Esophagus squamous epithelium (tissue), 5 donors: Measurements from ENCODE around the gene MARCHF2. TPM values are rescaled to one million over a fixed set of nuclear protein-coding genes. Genes with fewer than 3 reads are reported as not detected.

Source experiments
- DNase-seq: peaks from one replicate; lab custom pipeline; 2025; lab: John Stamatoyannopoulos, UW
- H3K27ac ChIP-seq, 4 donors: fragments of 200-600 bp; sonication (generic); one replicate each; pipeline ENCODE4 v1.5.1; 2016 to 2019; ENCODE audit warnings: mild to moderate bottlenecking in 1 of 4
- H3K27me3 ChIP-seq, 4 donors: fragments of 200-600 bp; sonication (generic); 1 replicate in 3 of 4; 2 replicates in 1 of 4; pipeline versions ENCODE4 v1.5.1 to v1.6.0; 2017 to 2021; ENCODE audit warnings: antibody characterized with exemption in 1 of 4
- H3K36me3 ChIP-seq, 3 donors: fragments of 200-600 bp; sonication (generic); one replicate each; pipeline ENCODE4 v1.5.1; 2016 to 2019
- H3K4me1 ChIP-seq, 3 donors: fragments of 200-600 bp; sonication (generic); one replicate each; pipeline ENCODE4 v1.5.1; 2017 to 2019
- H3K4me3 ChIP-seq, 4 donors: fragments of 200-600 bp; sonication (generic); 1 replicate in 3 of 4; 2 replicates in 1 of 4; pipeline ENCODE4 v1.5.1; 2016 to 2019; ENCODE audit warnings: mild to moderate bottlenecking in 2 of 4, moderate library complexity in 1 of 4
- H3K9me3 ChIP-seq, 3 donors: fragments of 200-600 bp; sonication (generic); one replicate each; pipeline ENCODE4 v1.5.1; 2016 to 2019
- CTCF ChIP-seq, 6 experiments: fragments of 450-650 bp in 4 of 6; fragments of 200-600 bp in 2 of 6; sonication (generic) in 2 of 6; IDR thresholded peaks; one replicate each; pipeline ENCODE4 v1.5.1; 2016 to 2019; ENCODE audit warnings: antibody characterized with exemption in 6 of 6, mild to moderate bottlenecking in 4 of 6, moderate library complexity in 4 of 6
- POLR2A ChIP-seq, 4 donors: fragments of 450-650 bp; IDR thresholded peaks; one replicate each; pipeline ENCODE4 v1.6.1; 2017; ENCODE audit warnings: antibody characterized with exemption in 4 of 4, mild to moderate bottlenecking in 4 of 4, moderate library complexity in 3 of 4
- WGBS, 2 donors: methylation state at CpG; one replicate each; pipeline ENCODE4 v1.1.5; 2018; 5-methylcytosine and 5-hydroxymethylcytosine counted together
- intact Hi-C: fragments of 100-400 bp; cut with DNase I; formaldehyde crosslinking; loops from one replicate; pipeline ENCODE4 v1.15.0; 2022
- total RNA-seq, 4 donors: library from RNA; depleted of rRNA; stranded (reverse); fragments of >200 nt; gene quantifications; one replicate each; pipeline ENCODE4 v1.1.0, GENCODE V29; 2016
- donor health status: DM: yes; HTN: yes; CAD: no.

The MARCHF2 gene
- 10 to 100 TPM; 34.5 to 78.9 (median 61.7) TPM for total RNA-seq

- H3K4me3 ChIP-seq, result peak within 1 kb of the TSS; percentile 67 to 98 (median 70)
- H3K27ac ChIP-seq, result peak within 1 kb of the TSS; percentile 69 to 89 (median 85)
- WGBS, 2 donors, result 8 to 13% methylated on average over 11 to 15 of the region's 89 CpGs
- H3K9me3 ChIP-seq, result no peaks in the 10 kb centered on the region
- peaks cover 3 to 56% (median 34%) of the 10 kb centered on the region in 3 donors for H3K4me1 ChIP-seq
- peak; percentile 80 for DNase-seq
- TF ChIP-seq CTCF (IDR thresholded peaks at IDR 0.05) (peak; percentile 56 to 79 (median 64)), POLR2A (IDR thresholded peaks at IDR 0.05) (peak in 3 of 4 donors; percentile 18 to 65 (median 60))
- no peaks in the 10 kb centered on the region for H3K27me3 ChIP-seq
- intact Hi-C loops, result no loop called here
- no peaks in the 10 kb centered on the region for H3K36me3 ChIP-seq
Measured at GRCh38 chr19:8412783-8413628, at the start of gene MARCHF2. MARCHF2 (plus strand) TSS chr19:8413305; CDS start chr19:8421841, 8,536 bp downstream.

- 0 to 2% methylated on average over 18 of the region's 81 CpGs for WGBS, 2 donors
- DNase-seq, result no peak
- Histone ChIP-seq H3K4me3 (peak within 1 kb of the TSS; percentile 57 to 83 (median 64)), H3K36me3 (peaks cover 0 to 18% (median 0%) of the 10 kb centered on the region in 3 donors), H3K27me3 (peaks cover 0 to 17% (median 0%) of the 10 kb centered on the region in 4 donors), H3K27ac (peak within 1 kb of the TSS; percentile 87 to 91 (median 90)), H3K4me1 (peaks cover 52 to 79% (median 59%) of the 10 kb centered on the region in 3 donors), H3K9me3 (no peaks in the 10 kb centered on the region)
- intact Hi-C loops, result no loop called here
- TF ChIP-seq CTCF (IDR thresholded peaks at IDR 0.05) (peak in 3 of 6 experiments; percentile 11 to 32 (median 14)), POLR2A (IDR thresholded peaks at IDR 0.05) (peak in 2 of 4 donors; percentile 21 to 80)
Measured at GRCh38 chr19:8363803-8364771, 49.0 kb upstream of the MARCHF2 start, which contains the start of gene ANGPTL4. ANGPTL4 (plus strand) TSS chr19:8364155; CDS start chr19:8364322, 167 bp downstream.

GRCh38 chr19:8366121-8366581, 47.0 kb upstream of the MARCHF2 start:
- H3K27me3 ChIP-seq, result peaks cover 0 to 17% (median 0%) of the 10 kb centered on the region in 4 donors
- peaks cover 0 to 36% (median 0%) of the 10 kb centered on the region in 3 donors for H3K36me3 ChIP-seq
- peaks cover 52 to 77% (median 59%) of the 10 kb centered on the region in 3 donors for H3K4me1 ChIP-seq
- H3K4me3 ChIP-seq, result peak overlapping the region in 2 of 4 donors; percentile 65 to 83
- 93 to 94% methylated on average over 5 to 6 of the region's 11 CpGs for WGBS, 2 donors
- no peak for DNase-seq
- TF ChIP-seq POLR2A (IDR thresholded peaks at IDR 0.05) (no peak), CTCF (IDR thresholded peaks at IDR 0.05) (no peak)
- H3K27ac ChIP-seq, result peak overlapping the region in 1 of 4 donors; percentile 90
- intact Hi-C loops, result no loop called here
- no peaks in the 10 kb centered on the region for H3K9me3 ChIP-seq

- WGBS, 2 donors, result 65 to 75% methylated on average over 7 to 8 of the region's 13 CpGs
- peak overlapping the region in 1 of 4 donors; percentile 83 for H3K4me3 ChIP-seq
- intact Hi-C loops, result no loop called here
Measured at GRCh38 chr19:8366961-8367326, 46.2 kb upstream of the MARCHF2 start.

More at GRCh38 chr19:8366961-8367326, 46.2 kb upstream of the MARCHF2 start:
- Histone ChIP-seq H3K9me3 (no peaks in the 10 kb centered on the region), H3K36me3 (peaks cover 0 to 44% (median 0%) of the 10 kb centered on the region in 3 donors), H3K27me3 (peaks cover 0 to 17% (median 0%) of the 10 kb centered on the region in 4 donors), H3K27ac (peak overlapping the region; percentile 35 to 90 (median 50)), H3K4me1 (peaks cover 47 to 69% (median 52%) of the 10 kb centered on the region in 3 donors)
- no peak for DNase-seq
- TF ChIP-seq CTCF (IDR thresholded peaks at IDR 0.05) (no peak), POLR2A (IDR thresholded peaks at IDR 0.05) (no peak)
